WTC11 (cell line): Measurements from ENCODE around the gene STAMBPL1. TPM values are rescaled to one million over a fixed set of nuclear protein-coding genes. Genes with fewer than 3 reads are reported as not detected.

Experiments
- ATAC-seq: fragments of 200-7000 bp; cut with Tn5 transposase; 2 replicates; pipeline ENCODE4 v1.10.0; 2021; ENCODE audit warnings: mild to moderate bottlenecking, moderate library complexity
- CTCF ChIA-PET: fragments of 300-600 bp; sonication (Branson Sonifier 250); formaldehyde crosslinking; loops from one replicate; lab custom pipeline; 2021; ENCODE audit warnings: antibody characterized with exemption; lab: Charles Lee
- POLR2A ChIA-PET: fragments of 350-600 bp; sonication (Branson Sonifier 250); formaldehyde crosslinking; loops from one replicate; lab custom pipeline; 2021; ENCODE audit warnings: antibody characterized with exemption; lab: Charles Lee
- DNase-seq: peaks from one replicate; pipeline ENCODE4 v3.0.0; 2021; ENCODE audit warnings: low spot score
- H3K27ac Mint-ChIP-seq: 2 replicates; pipeline ENCODE4 v1.8.0; 2021; ENCODE audit warnings: mixed read lengths
- H3K27me3 Mint-ChIP-seq: 2 replicates; pipeline ENCODE4 v1.8.0; 2021; ENCODE audit warnings: low read depth, mild to moderate bottlenecking, moderate library complexity, mixed read lengths
- H3K36me3 Mint-ChIP-seq: 2 replicates; pipeline ENCODE4 v1.8.0; 2021; ENCODE audit warnings: mixed read lengths
- H3K4me1 Mint-ChIP-seq: 2 replicates; pipeline ENCODE4 v1.8.0; 2022; ENCODE audit warnings: mixed read lengths
- H3K4me3 Mint-ChIP-seq: 2 replicates; pipeline ENCODE4 v1.8.0; 2021; ENCODE audit warnings: mild to moderate bottlenecking, moderate library complexity, mixed read lengths
- H3K9me3 Mint-ChIP-seq: 2 replicates; pipeline ENCODE4 v1.8.0; 2021; ENCODE audit warnings: mixed read lengths
- ATF1 ChIP-seq: sonication (generic); formaldehyde crosslinking; IDR thresholded peaks from 2 replicates; pipeline ENCODE4 v1.8.1; 2023; ENCODE audit warnings: mild to moderate bottlenecking, moderate library complexity, missing genetic modification reagents
- CBFB ChIP-seq: sonication (generic); formaldehyde crosslinking; IDR thresholded peaks from 2 replicates; pipeline ENCODE4 v1.8.1; 2022; ENCODE audit warnings: mild to moderate bottlenecking, low read depth, missing genetic modification reagents
- CREM ChIP-seq: sonication (generic); formaldehyde crosslinking; IDR thresholded peaks from 2 replicates; pipeline ENCODE4 v1.8.1; 2022; ENCODE audit warnings: mild to moderate bottlenecking, missing genetic modification reagents, moderate library complexity
- ELF4 ChIP-seq: sonication (generic); formaldehyde crosslinking; IDR thresholded peaks from 2 replicates; pipeline ENCODE4 v1.8.1; 2022; ENCODE audit warnings: low read depth, mild to moderate bottlenecking, moderate library complexity, missing genetic modification reagents
- FOXK1 ChIP-seq: sonication (generic); formaldehyde crosslinking; IDR thresholded peaks from 2 replicates; pipeline ENCODE4 v1.8.0; 2022; ENCODE audit warnings: mild to moderate bottlenecking, moderate library complexity, missing genetic modification reagents
- GABPB1 ChIP-seq: sonication (generic); formaldehyde crosslinking; IDR thresholded peaks from 2 replicates; pipeline ENCODE4 v1.8.1; 2023; ENCODE audit warnings: mild to moderate bottlenecking, missing genetic modification reagents
- GTF2I ChIP-seq: fragments of 250-450 bp; sonication (Bioruptor Pico); conservative IDR thresholded peaks from 2 replicates; pipeline ENCODE4 v1.4.0; 2021; ENCODE audit warnings: mild to moderate bottlenecking
- HMGA2 ChIP-seq: fragments of 250-450 bp; sonication (Bioruptor Pico); IDR thresholded peaks from 2 replicates; pipeline ENCODE4 v1.4.0; 2021; ENCODE audit warnings: mild to moderate bottlenecking, moderate library complexity
- MXD4 ChIP-seq: fragments of 250-450 bp; sonication (Bioruptor Pico); IDR thresholded peaks from 2 replicates; pipeline ENCODE4 v1.8.0; 2021; ENCODE audit warnings: mild to moderate bottlenecking, moderate library complexity, borderline replicate concordance
- MYBL2 ChIP-seq: sonication (generic); formaldehyde crosslinking; IDR thresholded peaks from 2 replicates; pipeline ENCODE4 v1.8.1; 2023; ENCODE audit warnings: mild to moderate bottlenecking, moderate library complexity, missing genetic modification reagents
- ZNF317 ChIP-seq: sonication (generic); formaldehyde crosslinking; IDR thresholded peaks from 2 replicates; pipeline ENCODE4 v1.8.1; 2023; ENCODE audit warnings: low read depth, mild to moderate bottlenecking, moderate library complexity, missing genetic modification reagents, borderline replicate concordance
- ZNF423 ChIP-seq: fragments of 250-450 bp; sonication (Bioruptor Pico); IDR thresholded peaks from 2 replicates; pipeline ENCODE4 v2.1.2; 2022; ENCODE audit warnings: mild to moderate bottlenecking, moderate library complexity
- total RNA-seq: library from RNA; stranded (reverse); gene quantifications from 3 replicates; pipeline ENCODE4 v1.2.3, GENCODE V29; 2021
- TF ChIP-seq, protein P1 (sequence below): fragments of 200-600 bp; IDR thresholded peaks from 2 replicates; pipeline ENCODE4 v1.8.0; 2022; ENCODE audit warnings: antibody characterized with exemption
- TF ChIP-seq, protein P2 (sequence below): sonication (generic); formaldehyde crosslinking; IDR thresholded peaks from 2 replicates; pipeline ENCODE4 v1.8.1; 2022; ENCODE audit warnings: missing genetic modification reagents, borderline replicate concordance
- TF ChIP-seq, protein P3 (sequence below): sonication (generic); formaldehyde crosslinking; IDR thresholded peaks from 2 replicates; pipeline ENCODE4 v1.8.0; 2022; ENCODE audit warnings: mild to moderate bottlenecking, missing genetic modification reagents
- TF ChIP-seq, protein P4 (sequence below): sonication (generic); formaldehyde crosslinking; IDR thresholded peaks from 2 replicates; pipeline ENCODE4 v1.8.1; 2023; ENCODE audit warnings: mild to moderate bottlenecking, moderate library complexity, missing genetic modification reagents
- TF ChIP-seq, protein P5 (sequence below): sonication (generic); formaldehyde crosslinking; IDR thresholded peaks from 2 replicates; pipeline ENCODE4 v1.8.1; 2023; ENCODE audit warnings: mild to moderate bottlenecking, missing genetic modification reagents
- TF ChIP-seq, protein P6 (sequence below): fragments of 250-450 bp; sonication (Bioruptor Pico); conservative IDR thresholded peaks from 2 replicates; pipeline ENCODE4 v1.9.0; 2021; ENCODE audit warnings: mild to moderate bottlenecking
- TF ChIP-seq, protein P7 (sequence below): sonication (generic); formaldehyde crosslinking; IDR thresholded peaks from 2 replicates; pipeline ENCODE4 v1.8.0; 2023; ENCODE audit warnings: mild to moderate bottlenecking, missing genetic modification reagents
- TF ChIP-seq, protein P8 (sequence below): fragments of 250-450 bp; sonication (Bioruptor Pico); IDR thresholded peaks from 2 replicates; pipeline ENCODE4 v1.9.0; 2021; ENCODE audit warnings: mild to moderate bottlenecking
- TF ChIP-seq, protein P9 (sequence below): fragments of 250-450 bp; sonication (Bioruptor Pico); IDR thresholded peaks from 2 replicates; pipeline ENCODE4 v2.1.2; 2022; ENCODE audit warnings: mild to moderate bottlenecking, moderate library complexity

STAMBPL1 gene
- total RNA-seq, 1 experiment from 2014 or later: 3.9 TPM

DNA sequence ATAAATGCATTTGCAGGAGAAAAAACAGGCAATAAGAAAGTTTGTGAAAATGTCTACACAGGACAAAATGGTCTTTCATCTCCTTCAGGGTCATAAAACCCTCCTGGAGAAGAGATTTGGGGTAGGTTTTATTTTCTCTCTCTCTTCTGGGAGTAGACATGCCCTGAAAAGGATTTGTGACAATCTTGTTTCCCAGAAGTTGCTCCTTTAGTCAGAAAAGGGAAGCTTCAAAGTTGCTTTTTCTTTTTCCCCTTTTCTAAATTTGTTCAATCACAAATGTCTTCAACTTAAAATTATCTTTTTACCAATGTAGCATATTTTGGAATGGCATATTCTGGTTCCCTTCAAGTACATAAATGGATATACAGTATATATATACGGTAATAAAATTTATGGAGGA lies 19.0 kb upstream of the STAMBPL1 start:
- POLR2A ChIA-PET: no interaction called here
- no peak for DNase-seq
- H3K4me3 Mint-ChIP-seq: no peak overlapping the region
- TF ChIP-seq GTF2I (CRISPR knock-in tag): no peak
- TF ChIP-seq ZNF423: no peak
- TF ChIP-seq ELF4 (CRISPR knock-in tag): no peak
- TF ChIP-seq, protein P1, sequence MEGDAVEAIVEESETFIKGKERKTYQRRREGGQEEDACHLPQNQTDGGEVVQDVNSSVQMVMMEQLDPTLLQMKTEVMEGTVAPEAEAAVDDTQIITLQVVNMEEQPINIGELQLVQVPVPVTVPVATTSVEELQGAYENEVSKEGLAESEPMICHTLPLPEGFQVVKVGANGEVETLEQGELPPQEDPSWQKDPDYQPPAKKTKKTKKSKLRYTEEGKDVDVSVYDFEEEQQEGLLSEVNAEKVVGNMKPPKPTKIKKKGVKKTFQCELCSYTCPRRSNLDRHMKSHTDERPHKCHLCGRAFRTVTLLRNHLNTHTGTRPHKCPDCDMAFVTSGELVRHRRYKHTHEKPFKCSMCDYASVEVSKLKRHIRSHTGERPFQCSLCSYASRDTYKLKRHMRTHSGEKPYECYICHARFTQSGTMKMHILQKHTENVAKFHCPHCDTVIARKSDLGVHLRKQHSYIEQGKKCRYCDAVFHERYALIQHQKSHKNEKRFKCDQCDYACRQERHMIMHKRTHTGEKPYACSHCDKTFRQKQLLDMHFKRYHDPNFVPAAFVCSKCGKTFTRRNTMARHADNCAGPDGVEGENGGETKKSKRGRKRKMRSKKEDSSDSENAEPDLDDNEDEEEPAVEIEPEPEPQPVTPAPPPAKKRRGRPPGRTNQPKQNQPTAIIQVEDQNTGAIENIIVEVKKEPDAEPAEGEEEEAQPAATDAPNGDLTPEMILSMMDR: no peak
- TF ChIP-seq, protein P2, sequence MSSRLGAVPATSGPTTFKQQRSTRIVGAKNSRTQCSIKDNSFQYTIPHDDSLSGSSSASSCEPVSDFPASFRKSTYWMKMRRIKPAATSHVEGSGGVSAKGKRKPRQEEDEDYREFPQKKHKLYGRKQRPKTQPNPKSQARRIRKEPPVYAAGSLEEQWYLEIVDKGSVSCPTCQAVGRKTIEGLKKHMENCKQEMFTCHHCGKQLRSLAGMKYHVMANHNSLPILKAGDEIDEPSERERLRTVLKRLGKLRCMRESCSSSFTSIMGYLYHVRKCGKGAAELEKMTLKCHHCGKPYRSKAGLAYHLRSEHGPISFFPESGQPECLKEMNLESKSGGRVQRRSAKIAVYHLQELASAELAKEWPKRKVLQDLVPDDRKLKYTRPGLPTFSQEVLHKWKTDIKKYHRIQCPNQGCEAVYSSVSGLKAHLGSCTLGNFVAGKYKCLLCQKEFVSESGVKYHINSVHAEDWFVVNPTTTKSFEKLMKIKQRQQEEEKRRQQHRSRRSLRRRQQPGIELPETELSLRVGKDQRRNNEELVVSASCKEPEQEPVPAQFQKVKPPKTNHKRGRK (CRISPR knock-in tag): no peak
- TF ChIP-seq MYBL2 (CRISPR knock-in tag): no peak
- TF ChIP-seq, protein P3, sequence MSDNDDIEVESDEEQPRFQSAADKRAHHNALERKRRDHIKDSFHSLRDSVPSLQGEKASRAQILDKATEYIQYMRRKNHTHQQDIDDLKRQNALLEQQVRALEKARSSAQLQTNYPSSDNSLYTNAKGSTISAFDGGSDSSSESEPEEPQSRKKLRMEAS: no peak
- TF ChIP-seq ZNF317: no peak
- TF ChIP-seq HMGA2 (CRISPR knock-in tag): no peak
- no peak for TF ChIP-seq ATF1 (CRISPR knock-in tag)
- TF ChIP-seq, protein P4, sequence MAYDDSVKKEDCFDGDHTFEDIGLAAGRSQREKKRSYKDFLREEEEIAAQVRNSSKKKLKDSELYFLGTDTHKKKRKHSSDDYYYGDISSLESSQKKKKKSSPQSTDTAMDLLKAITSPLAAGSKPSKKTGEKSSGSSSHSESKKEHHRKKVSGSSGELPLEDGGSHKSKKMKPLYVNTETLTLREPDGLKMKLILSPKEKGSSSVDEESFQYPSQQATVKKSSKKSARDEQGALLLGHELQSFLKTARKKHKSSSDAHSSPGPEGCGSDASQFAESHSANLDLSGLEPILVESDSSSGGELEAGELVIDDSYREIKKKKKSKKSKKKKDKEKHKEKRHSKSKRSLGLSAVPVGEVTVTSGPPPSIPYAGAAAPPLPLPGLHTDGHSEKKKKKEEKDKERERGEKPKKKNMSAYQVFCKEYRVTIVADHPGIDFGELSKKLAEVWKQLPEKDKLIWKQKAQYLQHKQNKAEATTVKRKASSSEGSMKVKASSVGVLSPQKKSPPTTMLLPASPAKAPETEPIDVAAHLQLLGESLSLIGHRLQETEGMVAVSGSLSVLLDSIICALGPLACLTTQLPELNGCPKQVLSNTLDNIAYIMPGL (CRISPR knock-in tag): no peak
- no peak for TF ChIP-seq GABPB1 (CRISPR knock-in tag)
- TF ChIP-seq CBFB: no peak
- TF ChIP-seq, protein P5, sequence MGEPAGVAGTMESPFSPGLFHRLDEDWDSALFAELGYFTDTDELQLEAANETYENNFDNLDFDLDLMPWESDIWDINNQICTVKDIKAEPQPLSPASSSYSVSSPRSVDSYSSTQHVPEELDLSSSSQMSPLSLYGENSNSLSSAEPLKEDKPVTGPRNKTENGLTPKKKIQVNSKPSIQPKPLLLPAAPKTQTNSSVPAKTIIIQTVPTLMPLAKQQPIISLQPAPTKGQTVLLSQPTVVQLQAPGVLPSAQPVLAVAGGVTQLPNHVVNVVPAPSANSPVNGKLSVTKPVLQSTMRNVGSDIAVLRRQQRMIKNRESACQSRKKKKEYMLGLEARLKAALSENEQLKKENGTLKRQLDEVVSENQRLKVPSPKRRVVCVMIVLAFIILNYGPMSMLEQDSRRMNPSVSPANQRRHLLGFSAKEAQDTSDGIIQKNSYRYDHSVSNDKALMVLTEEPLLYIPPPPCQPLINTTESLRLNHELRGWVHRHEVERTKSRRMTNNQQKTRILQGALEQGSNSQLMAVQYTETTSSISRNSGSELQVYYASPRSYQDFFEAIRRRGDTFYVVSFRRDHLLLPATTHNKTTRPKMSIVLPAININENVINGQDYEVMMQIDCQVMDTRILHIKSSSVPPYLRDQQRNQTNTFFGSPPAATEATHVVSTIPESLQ (CRISPR knock-in tag): no peak
- no peaks in the 10 kb centered on the region for H3K36me3 Mint-ChIP-seq
- H3K9me3 Mint-ChIP-seq: no peaks in the 10 kb centered on the region
- ATAC-seq: no peak
- H3K4me1 Mint-ChIP-seq: no peaks in the 10 kb centered on the region
- H3K27ac Mint-ChIP-seq: no peak overlapping the region
- CTCF ChIA-PET: interaction anchor here (1.0 kb wide), 1 partner anchor 74 kb away, joined by 3 read pairs; no protein-coding TSS in a partner anchor
- H3K27me3 Mint-ChIP-seq: no peaks in the 10 kb centered on the region

DNA sequence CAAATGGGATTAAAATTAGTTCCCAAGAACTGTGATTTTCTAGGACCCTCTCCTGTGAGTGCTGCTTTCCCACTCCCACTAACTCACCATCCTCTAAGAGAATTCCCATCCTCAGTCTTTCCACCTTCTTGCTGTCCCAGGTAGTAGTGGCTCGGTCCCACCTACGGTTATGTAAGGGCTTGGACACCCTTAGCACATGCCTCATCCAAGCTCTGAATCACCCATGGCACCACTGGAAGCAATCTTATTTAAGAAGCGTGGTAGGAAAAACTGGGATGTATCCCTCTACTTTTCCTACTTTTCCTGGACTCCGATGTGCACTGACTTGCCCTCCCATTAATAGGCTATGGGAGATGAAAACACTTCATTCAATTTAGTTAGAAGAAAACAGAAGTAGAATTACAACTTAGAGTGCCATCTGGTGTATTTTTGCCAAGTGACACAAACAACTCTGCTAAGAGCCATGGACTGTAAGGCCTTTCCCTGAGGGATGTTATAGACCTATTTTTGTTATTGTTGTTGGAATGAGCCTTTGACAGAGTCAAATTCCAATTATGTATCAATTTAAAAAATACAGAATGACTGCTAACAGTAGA lies 14.7 kb upstream of the STAMBPL1 start:
- ATAC-seq (no peak), DNase-seq (no peak)
- CTCF ChIA-PET: interaction anchor here (1.0 kb wide), 1 partner anchor 16 kb away, joined by 5 read pairs; no protein-coding TSS in a partner anchor
- H3K27me3 Mint-ChIP-seq: no peaks in the 10 kb centered on the region
- peaks cover 5% of the 10 kb centered on the region for H3K4me1 Mint-ChIP-seq
- no peaks in the 10 kb centered on the region for H3K9me3 Mint-ChIP-seq
- no peak overlapping the region for H3K27ac Mint-ChIP-seq
- no peak overlapping the region for H3K4me3 Mint-ChIP-seq
- POLR2A ChIA-PET: no interaction called here
- no peaks in the 10 kb centered on the region for H3K36me3 Mint-ChIP-seq
- TF ChIP-seq, protein P6, sequence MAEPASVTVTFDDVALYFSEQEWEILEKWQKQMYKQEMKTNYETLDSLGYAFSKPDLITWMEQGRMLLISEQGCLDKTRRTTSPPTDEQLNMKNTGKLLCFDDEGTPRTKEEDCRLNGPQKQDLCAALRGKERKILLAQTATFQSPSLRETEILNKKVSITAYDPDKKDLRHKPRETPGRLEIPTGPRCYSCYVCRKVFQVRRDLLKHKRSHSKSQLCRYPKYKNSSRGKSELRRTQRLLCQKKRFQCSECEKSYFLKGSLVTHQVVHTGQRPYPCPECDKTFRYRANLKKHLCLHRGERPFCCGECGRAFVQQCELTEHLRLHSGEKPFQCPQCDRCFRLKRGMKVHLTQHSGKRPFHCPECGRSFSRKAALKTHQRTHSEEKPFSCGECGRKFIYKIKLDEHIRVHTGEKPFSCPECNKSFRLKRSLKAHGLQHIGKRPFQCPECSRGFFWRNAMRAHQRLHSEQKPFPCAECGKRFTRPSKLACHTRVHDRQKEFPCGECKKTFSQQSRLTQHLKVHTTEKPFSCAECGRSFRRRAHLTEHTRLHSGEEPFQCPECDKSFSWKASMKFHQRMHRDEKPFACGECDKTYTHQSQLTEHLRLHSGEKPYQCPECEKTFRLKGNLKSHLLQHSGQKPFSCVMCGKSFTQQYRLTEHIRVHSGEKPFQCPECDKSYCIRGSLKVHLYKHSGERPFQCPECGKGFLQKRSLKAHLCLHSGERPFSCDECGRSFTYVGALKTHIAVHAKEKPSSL: no peak
- TF ChIP-seq FOXK1 (CRISPR knock-in tag) (no peak), MXD4 (no peak), CREM (CRISPR knock-in tag) (no peak)
- TF ChIP-seq, protein P7, sequence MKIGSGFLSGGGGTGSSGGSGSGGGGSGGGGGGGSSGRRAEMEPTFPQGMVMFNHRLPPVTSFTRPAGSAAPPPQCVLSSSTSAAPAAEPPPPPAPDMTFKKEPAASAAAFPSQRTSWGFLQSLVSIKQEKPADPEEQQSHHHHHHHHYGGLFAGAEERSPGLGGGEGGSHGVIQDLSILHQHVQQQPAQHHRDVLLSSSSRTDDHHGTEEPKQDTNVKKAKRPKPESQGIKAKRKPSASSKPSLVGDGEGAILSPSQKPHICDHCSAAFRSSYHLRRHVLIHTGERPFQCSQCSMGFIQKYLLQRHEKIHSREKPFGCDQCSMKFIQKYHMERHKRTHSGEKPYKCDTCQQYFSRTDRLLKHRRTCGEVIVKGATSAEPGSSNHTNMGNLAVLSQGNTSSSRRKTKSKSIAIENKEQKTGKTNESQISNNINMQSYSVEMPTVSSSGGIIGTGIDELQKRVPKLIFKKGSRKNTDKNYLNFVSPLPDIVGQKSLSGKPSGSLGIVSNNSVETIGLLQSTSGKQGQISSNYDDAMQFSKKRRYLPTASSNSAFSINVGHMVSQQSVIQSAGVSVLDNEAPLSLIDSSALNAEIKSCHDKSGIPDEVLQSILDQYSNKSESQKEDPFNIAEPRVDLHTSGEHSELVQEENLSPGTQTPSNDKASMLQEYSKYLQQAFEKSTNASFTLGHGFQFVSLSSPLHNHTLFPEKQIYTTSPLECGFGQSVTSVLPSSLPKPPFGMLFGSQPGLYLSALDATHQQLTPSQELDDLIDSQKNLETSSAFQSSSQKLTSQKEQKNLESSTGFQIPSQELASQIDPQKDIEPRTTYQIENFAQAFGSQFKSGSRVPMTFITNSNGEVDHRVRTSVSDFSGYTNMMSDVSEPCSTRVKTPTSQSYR (CRISPR knock-in tag): no peak
- TF ChIP-seq, protein P8, sequence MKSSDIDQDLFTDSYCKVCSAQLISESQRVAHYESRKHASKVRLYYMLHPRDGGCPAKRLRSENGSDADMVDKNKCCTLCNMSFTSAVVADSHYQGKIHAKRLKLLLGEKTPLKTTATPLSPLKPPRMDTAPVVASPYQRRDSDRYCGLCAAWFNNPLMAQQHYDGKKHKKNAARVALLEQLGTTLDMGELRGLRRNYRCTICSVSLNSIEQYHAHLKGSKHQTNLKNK: no peak
- TF ChIP-seq, protein P9, sequence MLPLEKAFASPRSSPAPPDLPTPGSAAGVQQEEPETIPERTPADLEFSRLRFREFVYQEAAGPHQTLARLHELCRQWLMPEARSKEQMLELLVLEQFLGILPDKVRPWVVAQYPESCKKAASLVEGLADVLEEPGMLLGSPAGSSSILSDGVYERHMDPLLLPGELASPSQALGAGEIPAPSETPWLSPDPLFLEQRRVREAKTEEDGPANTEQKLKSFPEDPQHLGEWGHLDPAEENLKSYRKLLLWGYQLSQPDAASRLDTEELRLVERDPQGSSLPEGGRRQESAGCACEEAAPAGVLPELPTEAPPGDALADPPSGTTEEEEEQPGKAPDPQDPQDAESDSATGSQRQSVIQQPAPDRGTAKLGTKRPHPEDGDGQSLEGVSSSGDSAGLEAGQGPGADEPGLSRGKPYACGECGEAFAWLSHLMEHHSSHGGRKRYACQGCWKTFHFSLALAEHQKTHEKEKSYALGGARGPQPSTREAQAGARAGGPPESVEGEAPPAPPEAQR: no peak
